ENCODE data around the gene TBC1D1.

GRCh38 chr4:38177641-38178391 lies 286.9 kb downstream of the TBC1D1 start:
- TF ChIP-seq ARNTL (CRISPR knock-in tag; IDR thresholded peaks at IDR 0.05; ENCODE audit: borderline replicate concordance, low read depth) (no peak), ZC3H10 (CRISPR knock-in tag; IDR thresholded peaks at IDR 0.05) (no peak), ZFP3 (CRISPR knock-in tag; IDR thresholded peaks at IDR 0.05) (no peak), CSDC2 (CRISPR knock-in tag; IDR thresholded peaks at IDR 0.05) (no peak), SNAI2 (CRISPR knock-in tag; IDR thresholded peaks at IDR 0.05) (no peak)
